ENCODE results near the gene FBXO30.

GRCh38 chr6:145829102-145829501 lies 14.5 kb upstream of the FBXO30 start:
- TF ChIP-seq CTCF (conservative IDR thresholded peaks at IDR 0.05), result no peak
- no peak for TF ChIP-seq ZFX (IDR thresholded peaks at IDR 0.05)

All from C4-2B (cell line).